22Rv1 (cell line): ENCODE measurements around the gene SDF2L1.

Source experiments
- ZFX ChIP-seq: fragments of 450-650 bp; IDR thresholded peaks from 2 replicates; pipeline ENCODE4 v1.6.1; 2017; ENCODE audit warnings: antibody characterized with exemption, borderline replicate concordance
- TF ChIP-seq, protein P1 (sequence below): fragments of 450-650 bp; IDR thresholded peaks from 2 replicates; pipeline ENCODE4 v1.5.1; 2017; ENCODE audit warnings: mild to moderate bottlenecking

DNA sequence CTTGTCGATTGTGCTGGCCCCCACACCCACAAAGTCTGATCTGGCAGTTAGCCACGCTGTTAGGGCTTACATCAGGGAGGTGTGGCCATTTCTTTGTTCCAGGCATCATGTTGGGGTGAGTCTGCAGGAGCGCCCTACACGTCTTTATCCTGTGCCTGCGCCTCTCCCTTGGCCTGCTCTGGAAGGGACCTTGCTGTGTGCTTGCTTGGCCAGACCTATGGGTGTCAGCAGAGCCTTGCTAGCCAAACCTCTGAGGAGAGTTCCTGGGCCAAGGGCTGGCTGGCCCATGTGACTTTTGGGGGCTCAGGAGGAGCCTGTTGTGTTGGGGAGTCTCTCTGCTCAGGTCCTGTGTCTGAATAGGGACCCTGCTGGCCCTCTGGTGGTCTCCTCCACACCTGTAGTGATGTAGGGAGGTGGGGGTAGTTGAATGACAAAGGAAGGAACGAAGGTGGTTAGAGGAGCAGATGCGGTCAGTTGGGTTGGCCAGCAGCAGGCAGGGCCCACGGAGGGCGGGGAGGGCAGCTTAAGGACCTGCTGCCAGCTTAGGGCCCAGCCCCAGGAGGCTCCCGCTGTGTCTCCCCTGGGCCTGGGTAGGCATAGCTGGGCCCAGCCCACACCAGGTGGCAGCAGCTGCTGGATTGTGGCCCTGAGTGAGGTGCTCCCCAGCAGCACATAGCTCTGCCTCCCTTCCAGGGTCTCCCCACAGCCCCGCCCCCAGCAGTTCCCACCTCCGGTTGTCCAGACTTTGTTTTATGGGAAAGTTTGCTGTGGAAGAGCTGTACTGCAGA, 31.6 kb downstream of the SDF2L1 start:
- TF ChIP-seq, protein P1, sequence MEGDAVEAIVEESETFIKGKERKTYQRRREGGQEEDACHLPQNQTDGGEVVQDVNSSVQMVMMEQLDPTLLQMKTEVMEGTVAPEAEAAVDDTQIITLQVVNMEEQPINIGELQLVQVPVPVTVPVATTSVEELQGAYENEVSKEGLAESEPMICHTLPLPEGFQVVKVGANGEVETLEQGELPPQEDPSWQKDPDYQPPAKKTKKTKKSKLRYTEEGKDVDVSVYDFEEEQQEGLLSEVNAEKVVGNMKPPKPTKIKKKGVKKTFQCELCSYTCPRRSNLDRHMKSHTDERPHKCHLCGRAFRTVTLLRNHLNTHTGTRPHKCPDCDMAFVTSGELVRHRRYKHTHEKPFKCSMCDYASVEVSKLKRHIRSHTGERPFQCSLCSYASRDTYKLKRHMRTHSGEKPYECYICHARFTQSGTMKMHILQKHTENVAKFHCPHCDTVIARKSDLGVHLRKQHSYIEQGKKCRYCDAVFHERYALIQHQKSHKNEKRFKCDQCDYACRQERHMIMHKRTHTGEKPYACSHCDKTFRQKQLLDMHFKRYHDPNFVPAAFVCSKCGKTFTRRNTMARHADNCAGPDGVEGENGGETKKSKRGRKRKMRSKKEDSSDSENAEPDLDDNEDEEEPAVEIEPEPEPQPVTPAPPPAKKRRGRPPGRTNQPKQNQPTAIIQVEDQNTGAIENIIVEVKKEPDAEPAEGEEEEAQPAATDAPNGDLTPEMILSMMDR, result no peak
- TF ChIP-seq ZFX, result no peak
